Bronchial epithelial cell (primary cell): ENCODE data around the gene SLC39A11. TPM values are rescaled to one million over a fixed set of nuclear protein-coding genes. Genes with fewer than 3 reads are reported as not detected.
"Not testable (repeated sequence)": the region's sequence is repeated elsewhere in the genome, so short reads cannot be mapped to it uniquely, and the experiment has no call there.

Source experiments
- DNase-seq: peaks from one replicate; pipeline ENCODE4 v3.0.0-alpha.2; 2010; ENCODE audit warnings: low read depth
- FAIRE-seq: peaks from 2 replicates; lab custom pipeline; 2011; peaks lifted over from hg19 to GRCh38; lab: Jason Lieb, UNC
- H3K27me3 ChIP-seq: 2 replicates; pipeline ENCODE4 v1.5.1; 2011; ENCODE audit warnings: low read length; ENCODE audit not compliant: control insufficient read depth, insufficient read depth
- H3K36me3 ChIP-seq: 2 replicates; pipeline ENCODE4 v1.5.1; 2011; ENCODE audit warnings: low read length; ENCODE audit not compliant: control insufficient read depth, insufficient read depth
- H3K4me3 ChIP-seq: 2 replicates; pipeline ENCODE4 v1.5.1; 2011; ENCODE audit warnings: mild to moderate bottlenecking, low read depth, low read length, control low read depth
- total RNA-seq: library from RNA; depleted of rRNA; stranded (reverse); fragments of >200 nt; gene quantifications from 2 replicates; pipeline ENCODE4 v1.2.1, GENCODE V29; 2014
- TF ChIP-seq, protein P1 (sequence below): IDR thresholded peaks from 2 replicates; pipeline ENCODE4 v1.5.1; 2011; ENCODE audit warnings: mild to moderate bottlenecking, moderate library complexity, low read length, control low read depth, inconsistent platforms; ENCODE audit not compliant: insufficient read depth, severe bottlenecking

Gene SLC39A11
- total RNA-seq, 1 donor from 2014 or later, result 23.4 TPM

DNA sequence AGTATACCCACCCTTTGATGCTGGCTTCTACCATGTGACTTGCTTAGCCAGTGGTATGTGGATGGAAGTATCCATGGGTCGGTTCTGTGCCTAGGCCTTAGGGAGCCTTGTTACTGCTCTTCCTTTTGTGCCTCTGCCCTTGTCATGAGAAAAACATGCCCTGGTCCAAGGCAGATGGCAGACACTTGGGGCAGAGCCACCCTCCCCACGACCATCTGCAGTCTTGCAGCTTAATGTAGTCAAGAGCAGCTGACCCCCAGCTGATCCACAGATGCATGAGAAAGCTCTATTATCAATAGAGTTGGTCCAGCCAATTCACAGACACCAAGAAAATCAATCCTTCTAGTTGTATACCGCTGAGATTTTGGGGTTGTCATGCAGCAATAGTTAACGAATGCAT is 95.7 kb downstream of the SLC39A11 start:
- H3K36me3 ChIP-seq, result no peaks in the 10 kb centered on the region
- FAIRE-seq (no peak), DNase-seq (no peak)
- no peak overlapping the region for H3K4me3 ChIP-seq
- TF ChIP-seq, protein P1, sequence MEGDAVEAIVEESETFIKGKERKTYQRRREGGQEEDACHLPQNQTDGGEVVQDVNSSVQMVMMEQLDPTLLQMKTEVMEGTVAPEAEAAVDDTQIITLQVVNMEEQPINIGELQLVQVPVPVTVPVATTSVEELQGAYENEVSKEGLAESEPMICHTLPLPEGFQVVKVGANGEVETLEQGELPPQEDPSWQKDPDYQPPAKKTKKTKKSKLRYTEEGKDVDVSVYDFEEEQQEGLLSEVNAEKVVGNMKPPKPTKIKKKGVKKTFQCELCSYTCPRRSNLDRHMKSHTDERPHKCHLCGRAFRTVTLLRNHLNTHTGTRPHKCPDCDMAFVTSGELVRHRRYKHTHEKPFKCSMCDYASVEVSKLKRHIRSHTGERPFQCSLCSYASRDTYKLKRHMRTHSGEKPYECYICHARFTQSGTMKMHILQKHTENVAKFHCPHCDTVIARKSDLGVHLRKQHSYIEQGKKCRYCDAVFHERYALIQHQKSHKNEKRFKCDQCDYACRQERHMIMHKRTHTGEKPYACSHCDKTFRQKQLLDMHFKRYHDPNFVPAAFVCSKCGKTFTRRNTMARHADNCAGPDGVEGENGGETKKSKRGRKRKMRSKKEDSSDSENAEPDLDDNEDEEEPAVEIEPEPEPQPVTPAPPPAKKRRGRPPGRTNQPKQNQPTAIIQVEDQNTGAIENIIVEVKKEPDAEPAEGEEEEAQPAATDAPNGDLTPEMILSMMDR, result no peak
- no peaks in the 10 kb centered on the region for H3K27me3 ChIP-seq

DNA sequence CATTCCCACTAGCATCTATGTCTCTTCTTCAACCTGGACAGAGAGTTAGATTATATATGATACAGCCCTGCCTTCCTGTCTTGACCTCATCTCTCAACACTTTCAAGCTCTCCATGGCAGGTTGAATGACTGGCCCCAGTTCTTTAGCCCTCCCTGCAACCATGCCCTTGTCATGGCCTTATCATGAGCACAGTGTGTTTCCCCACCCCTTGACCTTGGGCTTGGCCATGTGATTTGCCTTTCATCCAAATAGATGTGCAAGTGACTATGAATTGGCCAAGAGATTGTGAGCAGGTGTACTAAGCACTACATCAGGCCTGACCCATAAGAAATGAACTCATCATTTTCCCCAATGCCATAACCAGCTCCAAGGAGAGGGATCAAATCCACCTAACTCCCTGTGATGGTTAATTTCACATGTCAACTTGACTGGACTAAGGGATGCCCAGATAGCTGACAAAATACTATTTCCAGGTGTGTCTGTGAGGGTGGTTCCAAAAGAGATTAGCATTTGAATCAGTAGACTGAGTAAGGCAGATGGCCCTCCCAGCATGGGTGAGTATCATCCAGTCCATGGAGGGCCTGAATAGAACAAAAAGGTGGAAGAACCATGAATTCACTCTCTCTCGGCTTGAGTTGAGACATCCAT is 97.4 kb downstream of the SLC39A11 start:
- H3K36me3 ChIP-seq, result no peaks in the 10 kb centered on the region
- TF ChIP-seq, protein P1, result no peak
- FAIRE-seq, result no peak

DNA sequence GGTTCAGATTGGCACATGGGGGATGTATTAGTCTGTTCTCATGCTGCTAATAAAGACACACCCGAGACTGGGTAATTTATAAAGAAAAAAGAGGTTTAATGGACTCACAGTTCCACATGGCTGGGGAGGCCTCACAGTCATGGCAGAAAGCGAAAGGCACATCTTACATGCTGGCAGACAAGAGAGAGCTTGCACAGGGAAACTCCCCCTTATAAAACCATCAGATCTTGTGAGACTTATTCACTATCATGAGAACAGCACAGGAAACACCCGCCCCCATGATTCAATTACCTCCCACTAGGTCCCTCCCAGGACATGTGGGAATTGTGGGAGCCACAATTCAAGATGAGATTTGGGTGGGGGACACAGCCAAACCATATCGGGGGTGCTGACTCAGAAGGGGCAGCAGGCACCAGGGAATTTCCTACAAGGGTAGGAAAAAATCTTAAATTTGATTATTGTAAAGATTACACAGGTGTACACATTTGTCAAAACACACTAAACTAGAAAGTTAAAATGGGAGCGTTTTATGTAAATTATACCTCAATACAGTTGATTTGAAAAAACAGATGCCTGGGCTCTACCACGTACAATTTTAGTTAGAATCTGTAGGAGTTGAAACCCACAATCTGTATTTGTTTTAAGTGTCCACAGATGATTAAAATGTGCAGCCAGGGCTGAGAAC is 99.6 kb downstream of the SLC39A11 start:
- DNase-seq, result peak; percentile 49
- H3K27me3 ChIP-seq, FAIRE-seq, H3K36me3 ChIP-seq, H3K4me3 ChIP-seq: not testable (repeated sequence)

More for the DNA sequence above, 97.4 kb downstream of the SLC39A11 start:
- H3K27me3 ChIP-seq, result no peaks in the 10 kb centered on the region
- no peak for DNase-seq
- no peak overlapping the region for H3K4me3 ChIP-seq

DNA sequence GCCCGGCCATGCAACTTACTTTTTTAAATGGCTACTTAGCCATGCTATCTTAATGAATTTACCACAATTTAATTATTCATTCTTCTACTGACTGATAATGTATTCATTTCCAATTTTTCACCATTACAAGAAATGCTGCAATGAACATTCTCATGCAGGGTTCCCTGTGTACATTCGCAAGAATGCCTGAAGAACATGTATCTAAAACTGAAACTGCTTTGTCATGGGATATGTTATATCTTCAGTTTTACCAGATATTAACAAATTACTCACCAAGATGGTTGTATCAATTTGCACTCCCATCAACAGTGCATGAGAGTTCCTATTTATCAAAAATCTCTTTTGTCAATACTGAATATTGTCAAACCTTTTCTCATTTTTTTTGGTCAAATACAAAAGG is 100.8 kb downstream of the SLC39A11 start:
- no peak for DNase-seq
- TF ChIP-seq, protein P1, result no peak
- H3K27me3 ChIP-seq, result no peaks in the 10 kb centered on the region
- no peak for FAIRE-seq
- no peaks in the 10 kb centered on the region for H3K36me3 ChIP-seq
- H3K4me3 ChIP-seq, result no peak overlapping the region

DNA sequence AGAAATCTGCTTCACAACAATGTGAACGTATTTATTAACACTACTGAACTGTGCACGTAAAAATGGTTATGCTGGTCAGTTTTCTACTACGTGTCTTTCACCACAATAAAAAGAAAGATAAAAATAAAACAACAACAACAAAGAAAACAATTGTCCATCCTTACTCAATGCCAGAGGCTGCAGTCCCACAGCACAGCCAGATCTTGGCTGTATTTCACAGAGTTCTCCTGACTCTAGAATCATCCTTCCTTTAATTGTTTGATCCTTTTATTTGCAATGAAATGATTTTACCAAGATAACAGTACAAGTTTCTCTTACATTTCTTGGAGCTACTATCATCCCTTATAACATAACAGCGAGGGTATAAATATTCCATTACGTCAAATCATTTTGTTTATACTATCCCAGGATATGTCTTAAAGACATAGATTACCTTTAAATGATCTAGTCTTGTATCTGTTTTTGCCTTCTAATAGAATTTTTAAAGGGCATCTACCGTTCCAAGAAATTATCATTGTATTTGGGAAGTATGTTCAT is 103.3 kb downstream of the SLC39A11 start:
- Histone ChIP-seq H3K27me3 (no peaks in the 10 kb centered on the region), H3K4me3 (no peak overlapping the region), H3K36me3 (no peaks in the 10 kb centered on the region)
- DNase-seq (no peak), FAIRE-seq (no peak)
- TF ChIP-seq, protein P1, result no peak

DNA sequence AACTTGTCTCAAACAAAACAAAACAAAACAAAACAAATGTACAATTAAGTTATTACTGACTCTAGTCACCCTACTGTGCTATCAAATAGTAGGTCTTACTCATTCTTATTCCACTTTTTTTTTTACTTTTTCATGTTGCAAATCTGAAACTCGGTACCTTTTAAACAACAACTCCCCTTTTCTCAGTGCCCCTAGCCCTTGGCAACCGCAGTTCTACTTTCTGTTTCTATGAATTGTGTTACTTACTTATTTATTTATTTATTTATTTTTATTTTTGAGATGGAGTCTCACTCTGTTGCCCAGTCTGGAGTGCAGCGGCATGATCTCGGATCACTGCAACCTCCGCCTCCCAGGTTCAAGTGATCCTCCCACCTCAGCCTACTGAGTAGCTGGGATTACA is 104.0 kb downstream of the SLC39A11 start:
- no peaks in the 10 kb centered on the region for H3K27me3 ChIP-seq
- no peaks in the 10 kb centered on the region for H3K36me3 ChIP-seq
- TF ChIP-seq, protein P1, result no peak
- FAIRE-seq (no peak), DNase-seq (no peak)
- no peak overlapping the region for H3K4me3 ChIP-seq
